ENCODE data around the gene ATG10. TPM values are rescaled to one million over a fixed set of nuclear protein-coding genes. Genes with fewer than 3 reads are reported as not detected.

Gene ATG10
- total and polyA plus RNA-seq, 2 experiments from 2014 or later, result 12.5 to 17.7 TPM

DNA sequence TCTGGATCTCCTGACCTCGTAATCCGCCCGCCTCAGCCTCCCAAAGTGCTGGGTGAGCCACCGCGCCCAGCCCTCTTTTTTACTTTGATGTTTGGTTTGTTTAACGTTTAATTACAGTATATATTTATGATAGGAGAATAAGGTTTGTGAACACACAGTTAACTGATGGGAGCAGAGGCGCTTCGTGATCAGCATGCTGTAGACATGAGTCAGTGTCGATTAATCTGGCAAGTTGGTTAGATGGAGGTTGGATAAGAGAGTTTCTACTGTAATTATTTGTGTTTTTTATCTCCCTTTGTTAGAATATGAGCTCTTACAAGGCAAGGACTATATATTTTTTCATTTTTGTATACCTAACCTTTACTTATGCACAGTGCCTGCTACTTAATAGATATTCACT, 14.3 kb downstream of the ATG10 start:
- Histone ChIP-seq H3K4me3 (no peak overlapping the region), H3K36me3 (ENCODE audit: insufficient read depth) (0 out of 2 replicates have a peak, but pooled peaks cover 14% of the 10 kb centered on the region), H3F3A (replicated peaks; ENCODE audit: low read depth) (no peaks in the 10 kb centered on the region), H3K27ac (ENCODE audit: low read depth) (no peak overlapping the region), H4K20me1 (replicated peaks; ENCODE audit: insufficient read depth) (no peaks in the 10 kb centered on the region), H3K79me2 (replicated peaks; ENCODE audit: insufficient read depth) (0 out of 2 replicates have a peak, but pooled peaks cover 8% of the 10 kb centered on the region), H3K27me3 (ENCODE audit: insufficient read depth) (no peaks in the 10 kb centered on the region), H3K4me1 (ENCODE audit: insufficient read depth) (peaks cover 10% of the 10 kb centered on the region), H3K4me2 (no peak overlapping the region), H3K9me2 (ENCODE audit: insufficient read depth) (no peaks in the 10 kb centered on the region), H2AFZ (no peak overlapping the region)
- H3K27ac Mint-ChIP-seq, result no peak overlapping the region
- DNase-seq (ENCODE audit: low spot score) (no peak), ATAC-seq (no peak)
- H3K36me3 Mint-ChIP-seq (ENCODE audit: low read depth), result peaks cover 58% of the 10 kb centered on the region
- peaks cover 2% of the 10 kb centered on the region for H3K27me3 Mint-ChIP-seq (ENCODE audit: insufficient read depth, low read depth, poor library complexity)
- peaks cover 28% of the 10 kb centered on the region for H3K9me3 Mint-ChIP-seq
- TF ChIP-seq NANOG (IDR thresholded peaks at IDR 0.05; ENCODE audit: borderline replicate concordance), result no peak
- TF ChIP-seq JUNB (IDR thresholded peaks at IDR 0.05; ENCODE audit: unreplicated experiment), result no peak
- no peak for TF ChIP-seq REST (IDR thresholded peaks at IDR 0.05; ENCODE audit: unreplicated experiment)
- TF ChIP-seq ZNF114 (CRISPR knock-in tag; IDR thresholded peaks at IDR 0.05), result no peak
- no peak for TF ChIP-seq EZH2 (IDR thresholded peaks at IDR 0.05; ENCODE audit: low read depth, unreplicated experiment)
- TF ChIP-seq ZNF462 (CRISPR knock-in tag; IDR thresholded peaks at IDR 0.05), result no peak
- TF ChIP-seq CTCF (conservative IDR thresholded peaks at IDR 0.05; ENCODE audit: low read depth in 2 of 2), result no peak
- TF ChIP-seq POLR2AphosphoS5 (IDR thresholded peaks at IDR 0.05; ENCODE audit: low read depth), result no peak
- no peak for TF ChIP-seq STAT1 (IDR thresholded peaks at IDR 0.05; ENCODE audit: unreplicated experiment)
- no peak for TF ChIP-seq ZNF331 (CRISPR knock-in tag; IDR thresholded peaks at IDR 0.05; ENCODE audit: low read depth)
- no peak for TF ChIP-seq EZH2phosphoT487 (IDR thresholded peaks at IDR 0.05; ENCODE audit: unreplicated experiment)
- no peak for TF ChIP-seq CREB1 (CRISPR knock-in tag; IDR thresholded peaks at IDR 0.05; ENCODE audit: low read depth)
- TF ChIP-seq ETS1 (IDR thresholded peaks at IDR 0.05), result no peak
- no peak overlapping the region for H3K4me3 Mint-ChIP-seq
- H3K4me1 Mint-ChIP-seq, result peaks cover 5% of the 10 kb centered on the region; the same call in 2 of the 3 replicates
